MG63 (cell line): ENCODE results near the gene BANP. TPM values are rescaled to one million over a fixed set of nuclear protein-coding genes. Genes with fewer than 3 reads are reported as not detected.
"Not testable (repeated sequence)": the region's sequence is repeated elsewhere in the genome, so short reads cannot be mapped to it uniquely, and the experiment has no call there.

ENCODE experiments used
- DNase-seq: peaks from one replicate; pipeline ENCODE4 v3.0.0-alpha.2; 2020
- H3K27me3 ChIP-seq: fragments of 250-450 bp; sonication (Bioruptor Pico); 2 replicates; pipeline ENCODE4 v1.5.1; 2020; ENCODE audit warnings: mild to moderate bottlenecking, moderate library complexity
- H3K36me3 ChIP-seq: fragments of 250-450 bp; sonication (Bioruptor Pico); 2 replicates; pipeline ENCODE4 v1.5.1; 2020; ENCODE audit warnings: mild to moderate bottlenecking, moderate library complexity
- H3K4me3 ChIP-seq: fragments of 250-450 bp; sonication (Bioruptor Pico); 2 replicates; pipeline ENCODE4 v1.5.1; 2020; ENCODE audit warnings: mild to moderate bottlenecking, moderate library complexity
- H3K9me3 ChIP-seq: fragments of 250-450 bp; sonication (Bioruptor Pico); 2 replicates; pipeline ENCODE4 v1.5.1; 2020; ENCODE audit warnings: mild to moderate bottlenecking, moderate library complexity
- total RNA-seq: library from RNA; depleted of rRNA; stranded (reverse); fragments of >200 nt; shearing (Covaris generic); gene quantifications from 2 replicates; pipeline ENCODE4 v1.2.3, GENCODE V29; 2014; ENCODE audit warnings: low replicate concordance

BANP gene
- total RNA-seq, 1 experiment from 2014 or later: 30.4 TPM

GRCh38 chr16:88050952-88051660 lies 99.9 kb downstream of the BANP start:
- Histone ChIP-seq H3K36me3 (no peaks in the 10 kb centered on the region), H3K9me3 (no peaks in the 10 kb centered on the region), H3K27me3 (no peaks in the 10 kb centered on the region), H3K4me3 (no peak overlapping the region)
- DNase-seq: no peak

- DNase-seq: no peak
- H3K4me3 ChIP-seq: no peak overlapping the region
- H3K27me3 ChIP-seq: no peaks in the 10 kb centered on the region
- no peaks in the 10 kb centered on the region for H3K36me3 ChIP-seq
- no peaks in the 10 kb centered on the region for H3K9me3 ChIP-seq
These were observed 101.4 kb downstream of the BANP start for GRCh38 chr16:88052661-88053060.

- DNase-seq, H3K36me3 ChIP-seq, H3K9me3 ChIP-seq, H3K27me3 ChIP-seq, H3K4me3 ChIP-seq: not testable (repeated sequence)
These were observed 102.2 kb downstream of the BANP start for GRCh38 chr16:88053479-88053878.

GRCh38 chr16:88055356-88055755 lies 104.1 kb downstream of the BANP start:
- H3K27me3 ChIP-seq: no peaks in the 10 kb centered on the region
- no peak for DNase-seq
- no peaks in the 10 kb centered on the region for H3K36me3 ChIP-seq
- H3K9me3 ChIP-seq: no peaks in the 10 kb centered on the region
- no peak overlapping the region for H3K4me3 ChIP-seq

- no peak for DNase-seq
- no peak overlapping the region for H3K4me3 ChIP-seq
- H3K27me3 ChIP-seq: no peaks in the 10 kb centered on the region
- no peaks in the 10 kb centered on the region for H3K9me3 ChIP-seq
- H3K36me3 ChIP-seq: no peaks in the 10 kb centered on the region
These were observed 105.0 kb downstream of the BANP start for GRCh38 chr16:88056212-88056611.

DNA sequence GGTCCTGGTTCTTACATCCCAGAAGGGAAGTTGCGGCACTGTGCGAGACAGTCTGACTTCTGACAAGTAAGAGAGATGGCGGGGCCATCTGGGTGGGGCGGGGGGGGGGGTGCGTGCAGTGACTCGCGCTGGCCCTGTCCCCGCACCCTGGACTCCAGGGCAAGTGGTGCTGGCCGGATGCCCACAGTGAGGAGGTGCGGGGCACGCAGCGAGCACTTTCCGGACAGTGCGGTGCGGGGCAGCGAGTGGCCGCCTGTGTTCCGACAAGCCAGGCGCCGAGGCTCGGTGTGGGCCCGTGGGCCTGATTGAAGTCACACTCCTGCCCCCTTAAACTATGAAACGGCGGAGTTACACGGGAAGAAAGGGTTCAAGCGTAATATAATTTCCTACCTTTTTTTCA lies 106.4 kb downstream of the BANP start:
- Histone ChIP-seq H3K4me3 (no peak overlapping the region), H3K27me3 (no peaks in the 10 kb centered on the region), H3K9me3 (no peaks in the 10 kb centered on the region), H3K36me3 (no peaks in the 10 kb centered on the region)
- no peak for DNase-seq

GRCh38 chr16:88058136-88058535 lies 106.9 kb downstream of the BANP start:
- Histone ChIP-seq H3K4me3 (no peak overlapping the region), H3K9me3 (no peaks in the 10 kb centered on the region), H3K27me3 (no peaks in the 10 kb centered on the region), H3K36me3 (no peaks in the 10 kb centered on the region)
- no peak for DNase-seq

GRCh38 chr16:88058817-88059216 lies 107.6 kb downstream of the BANP start:
- Histone ChIP-seq H3K36me3 (no peaks in the 10 kb centered on the region), H3K27me3 (no peaks in the 10 kb centered on the region), H3K4me3 (no peak overlapping the region), H3K9me3 (no peaks in the 10 kb centered on the region)
- no peak for DNase-seq

DNA sequence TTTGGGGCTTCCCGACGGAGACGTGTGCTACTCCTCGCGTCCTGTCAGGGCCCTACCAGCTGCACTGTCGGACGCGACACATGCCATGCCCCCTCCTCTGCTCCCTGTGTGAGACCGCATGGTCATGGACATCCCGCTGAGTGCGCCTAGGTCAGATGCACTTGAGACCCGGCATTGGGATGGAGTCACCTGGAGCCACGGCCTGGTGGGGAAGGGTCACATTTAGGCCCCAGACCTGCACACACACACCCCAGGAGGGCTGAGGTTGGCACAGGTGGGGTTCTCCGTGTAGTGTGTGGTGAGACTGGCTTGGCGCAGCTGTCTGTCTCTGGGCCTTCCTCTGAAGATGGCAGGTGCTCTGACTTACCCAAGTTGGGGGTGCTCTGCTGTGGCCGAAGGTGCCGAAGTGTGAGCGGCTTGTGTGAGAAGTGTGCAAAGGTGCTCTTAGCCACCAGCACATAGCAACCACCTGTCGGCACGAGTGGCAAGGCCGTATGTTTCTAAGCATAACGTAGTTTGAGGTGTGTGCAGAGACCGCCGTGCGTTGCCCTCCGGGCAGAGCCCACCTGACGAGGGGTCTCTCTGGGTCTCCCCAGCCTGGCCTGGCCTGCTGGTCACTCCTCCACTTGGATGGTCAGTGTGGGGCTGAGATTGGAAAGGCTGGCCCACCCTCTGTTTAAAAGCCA lies 108.6 kb downstream of the BANP start:
- H3K27me3 ChIP-seq: no peaks in the 10 kb centered on the region
- no peaks in the 10 kb centered on the region for H3K9me3 ChIP-seq
- no peaks in the 10 kb centered on the region for H3K36me3 ChIP-seq
- no peak for DNase-seq
- no peak overlapping the region for H3K4me3 ChIP-seq

GRCh38 chr16:88060524-88061219 lies 109.4 kb downstream of the BANP start:
- Histone ChIP-seq H3K27me3 (no peaks in the 10 kb centered on the region), H3K4me3 (no peak overlapping the region), H3K9me3 (no peaks in the 10 kb centered on the region), H3K36me3 (no peaks in the 10 kb centered on the region)
- no peak for DNase-seq

- H3K9me3 ChIP-seq: no peaks in the 10 kb centered on the region
- no peak for DNase-seq
- no peak overlapping the region for H3K4me3 ChIP-seq
- H3K27me3 ChIP-seq: no peaks in the 10 kb centered on the region
- H3K36me3 ChIP-seq: no peaks in the 10 kb centered on the region
These were observed 110.3 kb downstream of the BANP start for GRCh38 chr16:88061346-88062110.

GRCh38 chr16:88062341-88063210 lies 111.3 kb downstream of the BANP start:
- Histone ChIP-seq H3K27me3 (no peaks in the 10 kb centered on the region), H3K9me3 (no peaks in the 10 kb centered on the region), H3K4me3 (no peak overlapping the region), H3K36me3 (no peaks in the 10 kb centered on the region)
- DNase-seq: no peak

- no peaks in the 10 kb centered on the region for H3K27me3 ChIP-seq
- no peak for DNase-seq
- H3K9me3 ChIP-seq: no peaks in the 10 kb centered on the region
- H3K36me3 ChIP-seq: no peaks in the 10 kb centered on the region
- H3K4me3 ChIP-seq: no peak overlapping the region
These were observed 112.1 kb downstream of the BANP start for GRCh38 chr16:88063211-88063773.

- DNase-seq: no peak
- no peaks in the 10 kb centered on the region for H3K9me3 ChIP-seq
- no peaks in the 10 kb centered on the region for H3K36me3 ChIP-seq
- H3K4me3 ChIP-seq: no peak overlapping the region
- no peaks in the 10 kb centered on the region for H3K27me3 ChIP-seq
These were observed 113.0 kb downstream of the BANP start for GRCh38 chr16:88064011-88064888.
